Type B pancreatic cell (in vitro differentiated cells): Measurements from ENCODE around the gene SETD3. TPM values are rescaled to one million over a fixed set of nuclear protein-coding genes. Genes with fewer than 3 reads are reported as not detected.

ENCODE experiments used
- DNase-seq: peaks from one replicate; pipeline ENCODE4 v3.0.0; 2021; ENCODE audit warnings: mixed read lengths; ENCODE audit not compliant: unreplicated experiment; ENCODE audit errors: extremely low spot score
- H3K27ac Mint-ChIP-seq: 2 replicates; pipeline ENCODE4 v1.8.0; 2021; ENCODE audit warnings: mild to moderate bottlenecking, mixed read lengths
- H3K27me3 Mint-ChIP-seq: 2 replicates; pipeline ENCODE4 v1.8.0; 2021; ENCODE audit warnings: mixed read lengths
- H3K36me3 Mint-ChIP-seq: 2 replicates; pipeline ENCODE4 v1.8.0; 2021; ENCODE audit warnings: mixed read lengths
- H3K4me1 Mint-ChIP-seq: one replicate; pipeline ENCODE4 v1.8.0; 2021; ENCODE audit warnings: mixed read lengths; ENCODE audit not compliant: unreplicated experiment
- H3K4me3 Mint-ChIP-seq: 2 replicates; pipeline ENCODE4 v1.8.0; 2021; ENCODE audit warnings: mild to moderate bottlenecking, mixed read lengths
- H3K9me3 Mint-ChIP-seq: 2 replicates; pipeline ENCODE4 v1.8.0; 2021; ENCODE audit warnings: mixed read lengths
- total RNA-seq: library from RNA; stranded (reverse); gene quantifications from 2 replicates; pipeline ENCODE4 v1.2.1, GENCODE V29; 2021; ENCODE audit warnings: low replicate concordance
- TF ChIP-seq, protein P1 (sequence below): fragments of 200-600 bp; sonication (generic); conservative IDR thresholded peaks from 2 replicates; pipeline ENCODE4 v1.5.0; 2021; ENCODE audit warnings: antibody characterized with exemption, mild to moderate bottlenecking

SETD3 gene
- total RNA-seq, 1 donor from 2014 or later: 50.2 TPM

DNA sequence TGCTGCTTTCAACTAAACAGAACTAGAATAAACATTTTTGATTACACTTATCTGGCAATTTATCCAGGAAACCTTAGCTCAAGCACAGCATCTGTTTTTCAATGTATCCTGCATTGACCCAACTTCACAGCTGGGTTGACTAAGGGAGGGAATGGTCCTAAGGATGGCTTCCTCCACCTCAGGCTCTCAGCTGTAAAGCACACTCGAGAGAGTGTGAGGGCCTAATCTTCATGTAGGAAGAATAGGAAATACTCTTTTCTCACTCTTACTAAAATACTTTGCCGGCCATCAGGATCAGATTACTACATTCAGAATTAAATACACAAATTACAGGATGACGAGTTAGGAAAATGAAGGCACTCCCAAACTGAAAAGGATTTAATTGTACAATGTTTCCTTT is 7.2 kb downstream of the SETD3 start:
- no peak overlapping the region for H3K27ac Mint-ChIP-seq
- peaks cover 33% of the 10 kb centered on the region for H3K4me1 Mint-ChIP-seq

DNA sequence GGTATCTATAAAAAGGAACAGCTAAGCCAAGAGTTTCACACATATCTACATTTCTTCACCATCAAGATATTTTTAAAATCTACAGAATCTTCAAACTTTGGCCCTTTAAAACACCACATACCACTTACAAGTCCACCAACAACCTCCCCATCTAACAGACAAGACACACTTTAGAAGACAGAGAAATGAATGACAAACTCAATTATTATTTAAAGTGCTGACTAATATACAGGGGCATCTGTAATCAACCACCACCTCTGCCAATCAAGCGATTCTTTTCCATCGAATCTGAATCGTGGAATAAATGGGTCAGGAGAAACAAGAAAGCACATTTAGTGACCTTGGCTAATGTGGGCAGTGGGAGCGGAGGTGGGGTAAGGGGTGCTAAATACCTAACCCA is 7.7 kb downstream of the SETD3 start:
- no peak for DNase-seq
- no peak overlapping the region for H3K4me3 Mint-ChIP-seq
- TF ChIP-seq, protein P1, sequence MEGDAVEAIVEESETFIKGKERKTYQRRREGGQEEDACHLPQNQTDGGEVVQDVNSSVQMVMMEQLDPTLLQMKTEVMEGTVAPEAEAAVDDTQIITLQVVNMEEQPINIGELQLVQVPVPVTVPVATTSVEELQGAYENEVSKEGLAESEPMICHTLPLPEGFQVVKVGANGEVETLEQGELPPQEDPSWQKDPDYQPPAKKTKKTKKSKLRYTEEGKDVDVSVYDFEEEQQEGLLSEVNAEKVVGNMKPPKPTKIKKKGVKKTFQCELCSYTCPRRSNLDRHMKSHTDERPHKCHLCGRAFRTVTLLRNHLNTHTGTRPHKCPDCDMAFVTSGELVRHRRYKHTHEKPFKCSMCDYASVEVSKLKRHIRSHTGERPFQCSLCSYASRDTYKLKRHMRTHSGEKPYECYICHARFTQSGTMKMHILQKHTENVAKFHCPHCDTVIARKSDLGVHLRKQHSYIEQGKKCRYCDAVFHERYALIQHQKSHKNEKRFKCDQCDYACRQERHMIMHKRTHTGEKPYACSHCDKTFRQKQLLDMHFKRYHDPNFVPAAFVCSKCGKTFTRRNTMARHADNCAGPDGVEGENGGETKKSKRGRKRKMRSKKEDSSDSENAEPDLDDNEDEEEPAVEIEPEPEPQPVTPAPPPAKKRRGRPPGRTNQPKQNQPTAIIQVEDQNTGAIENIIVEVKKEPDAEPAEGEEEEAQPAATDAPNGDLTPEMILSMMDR: no peak
- no peak overlapping the region for H3K27ac Mint-ChIP-seq
- H3K4me1 Mint-ChIP-seq: peaks cover 34% of the 10 kb centered on the region
- H3K27me3 Mint-ChIP-seq: no peaks in the 10 kb centered on the region
- no peaks in the 10 kb centered on the region for H3K9me3 Mint-ChIP-seq
- no peaks in the 10 kb centered on the region for H3K36me3 Mint-ChIP-seq

More for the DNA sequence above, 7.2 kb downstream of the SETD3 start:
- H3K36me3 Mint-ChIP-seq: no peaks in the 10 kb centered on the region
- TF ChIP-seq, protein P1: no peak
- H3K9me3 Mint-ChIP-seq: no peaks in the 10 kb centered on the region
- H3K27me3 Mint-ChIP-seq: no peaks in the 10 kb centered on the region
- DNase-seq: no peak
- H3K4me3 Mint-ChIP-seq: no peak overlapping the region

DNA sequence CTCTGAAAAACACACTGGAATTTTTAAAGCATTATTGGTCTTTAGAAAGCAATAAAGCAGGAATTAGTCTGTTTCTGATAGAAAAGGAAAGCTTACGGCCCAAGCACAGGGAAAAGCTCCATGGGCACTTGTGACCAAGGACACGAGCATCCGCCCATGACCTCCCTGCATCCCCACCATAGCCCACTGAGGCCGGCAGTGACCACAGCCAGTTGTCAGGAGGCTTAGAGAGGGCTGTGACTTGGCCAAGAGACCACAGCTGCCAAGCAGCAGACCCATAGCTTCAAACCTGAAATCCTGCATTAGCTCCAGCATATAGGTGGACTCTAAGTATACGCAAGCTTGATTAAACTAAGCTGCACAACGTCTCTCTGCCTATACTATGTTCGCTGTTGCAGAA is 8.9 kb downstream of the SETD3 start:
- no peaks in the 10 kb centered on the region for H3K9me3 Mint-ChIP-seq
- no peak overlapping the region for H3K27ac Mint-ChIP-seq
- no peak overlapping the region for H3K4me3 Mint-ChIP-seq
- no peaks in the 10 kb centered on the region for H3K36me3 Mint-ChIP-seq
- no peak for DNase-seq
- H3K27me3 Mint-ChIP-seq: no peaks in the 10 kb centered on the region
- peaks cover 39% of the 10 kb centered on the region for H3K4me1 Mint-ChIP-seq
- TF ChIP-seq, protein P1: no peak

DNA sequence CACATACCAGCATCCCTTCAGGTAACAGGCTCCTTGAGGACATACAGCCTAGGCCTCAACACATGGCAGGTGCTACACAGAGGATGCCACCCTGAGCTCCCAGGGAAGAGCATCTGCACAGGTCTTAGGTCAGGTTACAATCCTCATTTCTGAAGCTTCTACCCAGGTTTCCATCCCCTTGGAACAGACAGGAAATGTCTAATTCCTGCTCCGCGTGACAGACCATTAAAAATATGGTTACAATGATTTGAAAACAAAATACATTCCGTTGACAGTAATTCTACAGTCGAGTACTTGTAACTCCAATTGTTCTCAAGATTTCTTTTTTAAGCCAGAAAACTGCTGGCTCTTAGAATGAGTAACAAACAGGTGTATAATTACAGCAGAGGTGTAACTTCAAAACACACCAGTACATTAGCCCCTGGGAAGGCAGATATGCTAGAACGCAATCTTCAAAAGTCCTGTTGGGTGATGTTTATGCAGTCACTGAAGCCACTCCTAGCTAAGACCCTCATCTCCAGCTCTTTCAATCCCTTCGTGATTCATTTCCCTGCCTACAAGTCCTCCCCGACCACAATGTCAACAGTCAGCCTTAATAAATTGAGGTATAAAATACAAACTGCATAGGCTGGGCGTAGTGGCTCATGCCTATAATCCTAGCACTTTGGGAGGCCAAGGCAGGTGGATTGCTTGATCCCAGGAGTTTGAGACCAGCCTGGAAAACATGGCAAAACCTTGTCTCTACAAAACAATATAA is 11.6 kb downstream of the SETD3 start:
- no peak overlapping the region for H3K27ac Mint-ChIP-seq

DNA sequence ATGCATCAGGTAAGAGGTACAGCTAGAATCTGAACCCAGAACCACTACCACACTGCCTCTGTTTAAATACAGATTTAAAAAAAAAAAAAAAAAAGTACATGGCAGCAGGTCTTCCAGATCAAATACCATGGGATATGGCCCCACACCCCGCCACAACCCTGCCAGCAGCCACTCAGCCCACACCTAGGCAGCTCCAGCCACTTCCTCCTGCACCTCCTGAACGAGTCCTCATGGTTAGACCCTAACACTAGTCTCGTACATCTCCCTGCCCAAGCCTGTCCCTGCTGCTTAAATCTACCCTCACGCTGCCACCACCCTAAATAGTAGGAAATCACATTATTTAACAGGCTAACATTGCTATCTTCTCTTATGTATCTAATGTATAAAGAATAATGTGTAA is 12.6 kb downstream of the SETD3 start:
- Mint-ChIP-seq H3K27ac (no peak overlapping the region), H3K27me3 (no peaks in the 10 kb centered on the region), H3K4me3 (no peak overlapping the region), H3K4me1 (peaks cover 29% of the 10 kb centered on the region), H3K36me3 (peaks cover 5% of the 10 kb centered on the region), H3K9me3 (no peaks in the 10 kb centered on the region)
- no peak for DNase-seq
- TF ChIP-seq, protein P1: no peak

More for the DNA sequence above, 11.6 kb downstream of the SETD3 start:
- TF ChIP-seq, protein P1: no peak
- DNase-seq: no peak
- H3K4me3 Mint-ChIP-seq: no peak overlapping the region
- no peaks in the 10 kb centered on the region for H3K9me3 Mint-ChIP-seq
- no peaks in the 10 kb centered on the region for H3K36me3 Mint-ChIP-seq
- peaks cover 29% of the 10 kb centered on the region for H3K4me1 Mint-ChIP-seq
- H3K27me3 Mint-ChIP-seq: no peaks in the 10 kb centered on the region
